Measurements from ENCODE around the gene ZDHHC18.

The ZDHHC18 gene, protein sequence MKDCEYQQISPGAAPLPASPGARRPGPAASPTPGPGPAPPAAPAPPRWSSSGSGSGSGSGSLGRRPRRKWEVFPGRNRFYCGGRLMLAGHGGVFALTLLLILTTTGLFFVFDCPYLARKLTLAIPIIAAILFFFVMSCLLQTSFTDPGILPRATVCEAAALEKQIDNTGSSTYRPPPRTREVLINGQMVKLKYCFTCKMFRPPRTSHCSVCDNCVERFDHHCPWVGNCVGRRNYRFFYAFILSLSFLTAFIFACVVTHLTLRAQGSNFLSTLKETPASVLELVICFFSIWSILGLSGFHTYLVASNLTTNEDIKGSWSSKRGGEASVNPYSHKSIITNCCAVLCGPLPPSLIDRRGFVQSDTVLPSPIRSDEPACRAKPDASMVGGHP

GRCh38 chr1:26826261-26827105 is at the start of gene ZDHHC18:
TSS of gene ZDHHC18 (plus strand) at chr1:26826688. CDS start at chr1:26826805, 117 bp downstream.
- DNase-seq = peak; percentile 57

GRCh38 chr1:26779098-26779668 is 47.3 kb upstream of the ZDHHC18 start:
- no peak for DNase-seq

DNA sequence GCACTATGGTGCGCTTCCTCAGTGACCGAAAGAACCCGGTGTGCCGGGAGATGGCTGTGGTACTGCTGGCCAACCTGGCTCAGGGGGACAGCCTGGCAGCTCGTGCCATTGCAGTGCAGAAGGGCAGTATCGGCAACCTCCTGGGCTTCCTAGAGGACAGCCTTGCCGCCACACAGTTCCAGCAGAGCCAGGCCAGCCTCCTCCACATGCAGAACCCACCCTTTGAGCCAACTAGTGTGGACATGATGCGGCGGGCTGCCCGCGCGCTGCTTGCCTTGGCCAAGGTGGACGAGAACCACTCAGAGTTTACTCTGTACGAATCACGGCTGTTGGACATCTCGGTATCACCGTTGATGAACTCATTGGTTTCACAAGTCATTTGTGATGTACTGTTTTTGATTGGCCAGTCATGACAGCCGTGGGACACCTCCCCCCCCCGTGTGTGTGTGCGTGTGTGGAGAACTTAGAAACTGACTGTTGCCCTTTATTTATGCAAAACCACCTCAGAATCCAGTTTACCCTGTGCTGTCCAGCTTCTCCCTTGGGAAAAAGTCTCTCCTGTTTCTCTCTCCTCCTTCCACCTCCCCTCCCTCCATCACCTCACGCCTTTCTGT is 46.0 kb upstream of the ZDHHC18 start:
- DNase-seq = no peak

- DNase-seq = no peak
Measured at GRCh38 chr1:26781206-26781825, 45.2 kb upstream of the ZDHHC18 start.

- DNase-seq = no peak
Measured at GRCh38 chr1:26782521-26783212, 43.8 kb upstream of the ZDHHC18 start.

GRCh38 chr1:26783646-26784022 is 42.9 kb upstream of the ZDHHC18 start:
- no peak for DNase-seq

DNA sequence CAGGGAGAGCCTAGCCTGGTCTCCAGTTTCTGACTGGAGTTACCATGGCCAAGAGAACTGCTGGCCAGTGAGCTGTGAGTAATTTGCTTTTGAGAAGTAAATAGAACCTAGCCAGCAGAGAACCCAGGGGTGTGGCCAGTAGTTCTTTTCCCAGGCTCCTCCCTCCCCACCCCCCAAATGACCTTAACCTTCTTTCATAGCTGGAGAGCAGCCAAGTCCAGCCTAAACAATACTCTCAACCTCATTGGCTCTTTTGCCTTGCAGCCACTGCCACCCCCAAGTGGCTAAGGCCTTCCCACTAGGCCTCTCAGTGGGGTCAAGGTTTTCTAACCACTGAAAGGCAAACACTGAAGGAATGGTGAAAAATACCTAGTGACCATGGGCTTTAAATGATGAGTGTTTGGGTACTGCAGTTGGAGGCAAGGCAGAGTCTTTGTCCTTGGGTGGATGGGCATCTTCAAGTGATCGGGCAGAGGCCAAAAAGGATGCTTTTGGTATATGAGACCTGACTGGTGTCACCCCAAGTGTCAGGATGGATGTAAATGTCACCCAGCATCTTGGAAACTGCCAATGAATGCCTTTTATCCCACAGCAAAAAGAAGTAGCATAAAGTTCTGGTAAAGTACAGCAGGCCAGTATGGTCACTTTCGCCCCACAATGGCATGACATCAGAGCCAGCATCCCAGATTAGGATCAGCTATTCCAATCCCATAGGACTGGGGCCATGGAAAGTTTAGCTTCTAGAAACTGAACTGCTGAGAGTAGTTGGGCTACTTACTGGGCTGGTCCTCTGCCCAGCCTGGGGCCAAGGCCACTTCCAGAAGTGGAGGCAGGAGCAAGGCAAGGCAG is 42.2 kb upstream of the ZDHHC18 start:
- DNase-seq = peak; percentile 74

DNA sequence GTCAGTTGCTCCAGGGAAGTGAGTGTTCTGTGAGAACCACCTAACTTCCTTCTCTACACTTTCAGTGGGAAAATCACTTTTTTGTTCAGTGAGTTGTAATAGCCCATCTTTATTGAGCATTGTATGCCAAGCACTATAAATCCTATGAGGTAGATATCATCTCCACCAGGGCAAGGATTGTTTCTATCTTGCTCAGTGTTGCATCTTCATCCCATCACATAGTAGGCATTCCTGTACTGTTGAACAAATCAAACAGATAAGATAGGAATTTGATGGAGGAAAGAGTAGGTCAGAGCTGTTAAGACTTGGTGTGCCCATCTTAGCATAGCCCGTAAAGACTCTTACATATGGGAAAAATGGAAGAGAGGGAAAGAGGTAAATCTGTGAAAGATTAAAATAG is 41.6 kb upstream of the ZDHHC18 start:
- no peak for DNase-seq

DNA sequence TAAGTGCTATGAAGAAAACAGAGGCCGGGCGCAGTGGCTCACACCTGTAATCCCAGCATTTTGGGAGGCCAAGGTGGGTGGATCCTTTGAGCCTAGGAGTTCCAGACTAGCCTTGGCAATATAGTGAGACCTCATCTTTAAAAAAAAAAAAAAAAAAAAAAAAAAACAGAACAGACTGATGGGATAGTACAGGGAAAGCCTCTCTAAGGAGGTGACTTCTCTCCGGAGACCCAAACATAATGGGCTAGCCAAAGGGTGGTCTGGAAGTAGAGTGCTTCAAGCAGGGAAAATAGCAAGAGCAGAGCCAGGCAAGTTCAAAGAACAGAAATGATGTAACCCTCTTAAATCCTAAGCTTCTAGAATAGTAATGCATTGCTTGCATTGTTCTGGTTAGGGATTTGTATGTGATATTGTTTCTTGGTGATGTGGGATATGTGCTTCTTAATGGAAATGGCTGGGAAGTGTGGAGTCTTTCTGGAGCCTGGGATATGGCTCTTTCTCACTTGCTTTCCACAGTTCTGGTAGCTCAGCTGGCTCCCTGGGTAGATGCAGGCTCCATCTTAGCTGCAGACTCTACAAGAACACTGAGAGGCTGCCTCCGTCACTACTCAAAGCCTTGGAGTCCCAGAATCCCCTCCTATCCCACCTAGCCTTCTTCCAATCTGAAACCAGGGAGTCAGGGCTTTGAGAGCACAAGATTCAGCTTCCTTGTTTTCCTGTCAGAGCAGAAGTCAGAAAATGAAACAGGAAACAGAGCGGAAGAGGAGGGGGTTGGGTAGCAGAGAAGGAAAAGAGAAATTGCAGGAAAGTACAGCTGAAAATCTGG is 40.7 kb upstream of the ZDHHC18 start:
- no peak for DNase-seq

DNA sequence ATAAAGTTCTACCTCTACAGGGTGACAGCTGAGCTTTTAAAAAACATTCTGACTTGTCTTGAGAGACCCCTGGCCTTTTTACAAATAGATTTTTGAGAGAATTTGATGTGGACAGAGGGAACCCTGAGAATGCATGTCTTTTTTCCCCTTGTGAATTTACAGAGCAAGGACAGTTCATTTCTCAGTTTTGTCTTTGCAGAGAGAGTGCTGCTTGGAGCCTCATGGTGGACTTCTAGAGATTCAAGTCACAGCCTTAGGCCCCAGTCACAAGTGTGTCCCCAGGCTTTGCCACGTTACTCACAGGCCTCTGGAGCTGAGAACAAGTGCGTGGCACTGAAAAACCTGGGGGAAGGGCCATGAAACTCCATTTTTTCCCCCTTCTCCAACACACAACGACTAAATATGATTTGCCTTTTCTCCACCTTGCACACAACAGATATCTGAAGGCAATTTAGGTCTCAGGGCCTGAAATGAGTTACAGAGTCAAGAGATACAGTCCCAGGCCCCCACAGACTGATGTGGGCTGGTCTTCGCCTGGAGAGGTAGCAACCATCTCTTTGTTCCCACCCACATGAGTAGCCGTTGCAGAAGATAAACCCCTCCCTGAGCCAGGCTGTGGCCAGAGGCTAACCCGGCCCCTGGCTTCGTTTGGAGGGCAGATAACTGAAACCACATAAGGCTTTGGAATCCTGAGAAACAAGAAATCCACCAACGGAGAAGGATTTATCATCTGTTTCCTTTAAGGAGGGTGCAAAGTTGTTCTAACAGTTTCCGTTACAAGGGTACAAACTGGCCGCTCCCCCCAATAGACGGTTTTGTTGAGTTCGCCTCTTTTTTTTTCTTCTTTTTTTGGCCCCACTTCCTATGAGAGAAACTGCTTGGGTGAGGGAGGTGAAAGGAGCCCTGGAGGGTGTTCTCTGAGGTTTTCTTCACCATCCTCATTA is 39.8 kb upstream of the ZDHHC18 start:
- DNase-seq = peak; percentile 69

DNA sequence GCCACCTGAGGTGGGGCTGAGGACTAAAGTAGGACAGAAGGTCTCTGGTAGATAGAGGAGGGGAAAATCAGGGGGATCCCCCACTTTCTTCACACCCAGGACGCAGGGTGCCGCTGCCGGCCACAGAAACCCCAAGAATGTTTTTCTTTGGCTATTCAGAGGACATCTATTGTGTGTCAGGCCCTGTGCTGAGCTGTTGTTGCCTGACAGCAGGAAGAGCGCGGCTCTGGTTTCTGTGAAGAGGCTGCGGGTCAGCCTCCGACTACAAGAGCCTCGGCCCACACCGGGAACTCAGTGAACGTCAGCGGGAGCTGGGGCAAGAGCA is 39.1 kb upstream of the ZDHHC18 start:
- no peak for DNase-seq

DNA sequence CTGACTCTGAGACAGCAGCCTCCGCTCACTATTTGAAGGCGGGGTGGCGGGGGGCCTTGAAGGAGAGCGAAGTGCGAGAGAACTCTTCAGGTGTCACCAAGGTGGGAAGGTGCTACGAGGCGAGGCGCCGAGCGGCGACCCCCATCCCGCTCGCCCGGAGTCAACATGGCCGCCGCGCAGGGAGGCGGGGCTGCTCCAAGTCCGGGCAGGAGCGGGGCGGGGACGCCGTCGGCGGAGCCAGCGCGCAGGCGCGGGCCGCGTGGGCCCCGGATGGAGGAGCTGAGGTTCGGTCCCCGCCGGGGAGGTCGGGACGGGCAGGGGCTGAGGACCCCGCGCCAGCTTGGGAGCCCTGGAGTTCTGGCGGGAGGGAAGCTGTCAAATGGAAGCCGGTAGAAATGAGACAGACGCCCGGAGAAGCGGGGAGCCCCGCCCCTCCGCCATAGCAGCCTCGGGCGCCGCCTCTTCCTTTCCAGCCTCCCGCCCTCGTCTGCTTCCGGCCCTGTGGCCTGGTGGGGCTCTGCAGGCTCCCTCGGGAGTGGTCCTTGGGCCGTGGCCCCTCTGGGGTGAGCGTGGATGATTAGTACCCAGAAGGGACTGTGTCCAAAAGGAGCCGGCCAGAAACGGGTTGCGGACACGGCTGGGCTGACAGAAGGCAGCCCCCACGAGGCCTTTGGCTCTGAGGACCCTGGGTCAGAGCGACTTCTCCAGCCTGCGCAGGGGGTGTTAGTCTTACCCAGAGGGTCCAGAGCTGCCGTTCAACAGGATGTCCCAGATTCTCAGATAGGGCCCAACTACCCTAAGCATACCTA is 38.6 kb upstream of the ZDHHC18 start, which contains the start of gene PIGV:
Gene PIGV, plus strand, starts transcription at position 245 of the 809 bp plus-strand sequence. CDS start 2,866 bp downstream, outside the sequence.
- peak; percentile 78 for DNase-seq

- DNase-seq = no peak
Measured at GRCh38 chr1:26788515-26788785, 38.0 kb upstream of the ZDHHC18 start.

- peak; percentile 87 for DNase-seq
Measured at GRCh38 chr1:26788836-26789611, 37.5 kb upstream of the ZDHHC18 start.

GRCh38 chr1:26789612-26789865 is 36.9 kb upstream of the ZDHHC18 start:
- DNase-seq = no peak

- DNase-seq = no peak
Measured at GRCh38 chr1:26789931-26790330, 36.6 kb upstream of the ZDHHC18 start.

DNA sequence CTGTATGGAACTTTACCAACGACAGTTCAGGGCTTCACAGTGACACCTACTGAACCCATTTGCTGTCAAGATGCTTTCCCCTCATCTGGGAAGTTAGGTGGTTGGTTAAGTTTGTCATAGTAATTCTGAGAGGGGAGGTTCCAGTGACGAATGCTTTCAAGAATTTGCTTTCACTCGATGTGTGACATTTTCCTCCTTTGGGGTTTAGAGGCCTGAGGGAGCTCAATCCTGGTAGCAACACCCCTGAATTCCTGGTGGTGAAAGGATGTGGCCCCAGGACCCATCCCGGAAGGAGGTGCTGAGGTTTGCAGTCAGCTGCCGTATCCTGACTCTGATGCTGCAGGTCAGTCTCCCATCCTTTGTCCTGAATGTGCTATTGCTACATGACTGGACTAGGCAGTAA is 35.9 kb upstream of the ZDHHC18 start:
- DNase-seq = no peak

DNA sequence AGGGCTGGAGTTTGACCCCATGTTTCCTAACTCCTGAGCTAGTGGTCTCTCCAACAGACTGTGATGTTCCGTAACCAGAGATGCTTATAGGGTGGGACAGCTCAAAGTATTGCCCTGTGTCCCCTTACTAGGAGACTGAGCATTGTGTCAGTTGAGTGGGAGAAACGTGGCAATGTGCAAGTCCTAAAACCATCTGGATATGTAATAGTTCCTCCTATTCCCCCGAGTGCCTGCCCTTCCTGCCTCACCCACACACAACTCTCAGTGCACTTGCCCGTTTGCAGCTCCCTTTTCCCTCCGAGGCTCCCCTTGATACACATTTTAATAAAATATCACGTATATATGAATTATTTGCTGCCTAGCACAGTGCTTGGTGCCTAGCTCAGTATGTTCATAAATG is 35.3 kb upstream of the ZDHHC18 start:
- no peak for DNase-seq

Data from HCEC 1CT (cell line).